Measurements from ENCODE around the gene ZBTB7A.

ZBTB7A gene

DNA sequence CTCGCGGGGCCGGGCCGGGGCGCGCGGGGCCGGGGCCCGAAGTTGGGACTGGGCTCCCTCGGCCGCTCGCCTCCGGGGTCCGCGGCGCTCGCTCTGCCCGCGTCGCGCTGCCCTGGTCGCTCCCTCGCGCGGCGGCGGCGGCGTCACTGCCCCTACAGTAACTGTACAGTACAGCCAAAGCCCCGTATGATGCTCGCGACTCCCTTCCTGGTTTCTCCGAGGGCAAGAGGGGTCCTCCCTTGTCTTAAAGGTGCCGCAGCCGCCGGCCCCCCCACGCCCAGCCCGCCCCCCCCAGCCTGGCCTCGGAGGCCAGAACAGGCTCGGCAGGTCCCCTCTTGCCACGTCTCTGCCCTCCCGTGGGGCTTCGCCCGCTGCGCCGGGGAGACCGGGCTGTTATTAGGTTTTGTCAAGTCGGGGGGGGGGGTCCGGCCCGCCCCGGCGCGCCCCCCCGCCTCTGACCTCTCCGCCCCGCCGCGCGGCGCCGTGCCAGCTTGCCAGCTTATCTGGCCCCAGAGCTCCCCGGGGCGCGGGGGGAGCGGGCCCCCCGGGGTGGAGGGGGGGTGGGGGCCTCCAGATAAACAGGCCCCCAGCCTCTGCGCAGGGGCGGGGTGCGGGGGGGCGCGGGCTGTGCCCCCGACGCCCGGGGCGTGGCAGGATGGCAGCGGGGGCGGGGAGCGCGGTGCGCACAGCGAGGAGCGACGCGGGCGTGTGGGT, at the start of gene ZBTB7A:
Gene ZBTB7A (minus strand): TSS at position 218 of the 714 bp plus-strand sequence. CDS start 11,667 bp downstream, outside the sequence.
- DNase-seq (ENCODE audit: low read depth in 2 of 2): peak; percentile 65 to 80
- TF ChIP-seq, protein P1, sequence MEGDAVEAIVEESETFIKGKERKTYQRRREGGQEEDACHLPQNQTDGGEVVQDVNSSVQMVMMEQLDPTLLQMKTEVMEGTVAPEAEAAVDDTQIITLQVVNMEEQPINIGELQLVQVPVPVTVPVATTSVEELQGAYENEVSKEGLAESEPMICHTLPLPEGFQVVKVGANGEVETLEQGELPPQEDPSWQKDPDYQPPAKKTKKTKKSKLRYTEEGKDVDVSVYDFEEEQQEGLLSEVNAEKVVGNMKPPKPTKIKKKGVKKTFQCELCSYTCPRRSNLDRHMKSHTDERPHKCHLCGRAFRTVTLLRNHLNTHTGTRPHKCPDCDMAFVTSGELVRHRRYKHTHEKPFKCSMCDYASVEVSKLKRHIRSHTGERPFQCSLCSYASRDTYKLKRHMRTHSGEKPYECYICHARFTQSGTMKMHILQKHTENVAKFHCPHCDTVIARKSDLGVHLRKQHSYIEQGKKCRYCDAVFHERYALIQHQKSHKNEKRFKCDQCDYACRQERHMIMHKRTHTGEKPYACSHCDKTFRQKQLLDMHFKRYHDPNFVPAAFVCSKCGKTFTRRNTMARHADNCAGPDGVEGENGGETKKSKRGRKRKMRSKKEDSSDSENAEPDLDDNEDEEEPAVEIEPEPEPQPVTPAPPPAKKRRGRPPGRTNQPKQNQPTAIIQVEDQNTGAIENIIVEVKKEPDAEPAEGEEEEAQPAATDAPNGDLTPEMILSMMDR (IDR thresholded peaks at IDR 0.05; ENCODE audit: low read depth, low read length): no peak
- H3K4me3 ChIP-seq (replicated peaks in 1 of 2; ENCODE audit: low read depth in 2 of 2, low read length in 2 of 2): peak within 1 kb of the TSS; percentile 81 to 95

DNA sequence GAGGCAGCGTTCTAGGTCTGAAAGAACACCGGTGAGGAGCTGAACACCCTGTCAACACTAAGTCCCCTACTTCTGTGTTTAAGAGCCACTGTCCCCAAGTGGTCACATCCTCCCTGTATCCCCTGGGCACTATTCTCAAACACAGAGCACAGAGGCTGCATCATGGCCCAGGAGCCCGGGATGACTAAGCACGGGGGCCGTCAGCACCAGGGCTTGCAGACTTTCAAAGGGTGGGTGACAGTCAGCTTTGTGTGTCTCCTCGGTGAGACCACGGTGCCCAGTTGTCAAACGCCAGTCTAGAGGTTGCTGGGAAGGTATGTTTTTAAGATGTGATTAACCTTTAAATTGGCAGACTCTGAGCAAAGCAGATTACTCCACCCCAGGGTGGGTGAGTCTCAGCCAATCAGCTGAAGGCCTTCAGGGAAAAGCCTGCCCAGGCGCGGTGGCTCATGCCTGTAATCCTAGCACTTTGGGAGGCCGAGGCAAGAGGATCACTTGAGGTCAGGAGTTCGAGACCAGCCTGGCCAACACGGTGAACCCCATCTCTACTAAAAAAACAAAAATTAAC, 49.2 kb upstream of the ZBTB7A start:
- TF ChIP-seq, protein P1 (IDR thresholded peaks at IDR 0.05; ENCODE audit: low read depth, low read length): no peak
- no peak for DNase-seq (ENCODE audit: low read depth in 2 of 2)

DNA sequence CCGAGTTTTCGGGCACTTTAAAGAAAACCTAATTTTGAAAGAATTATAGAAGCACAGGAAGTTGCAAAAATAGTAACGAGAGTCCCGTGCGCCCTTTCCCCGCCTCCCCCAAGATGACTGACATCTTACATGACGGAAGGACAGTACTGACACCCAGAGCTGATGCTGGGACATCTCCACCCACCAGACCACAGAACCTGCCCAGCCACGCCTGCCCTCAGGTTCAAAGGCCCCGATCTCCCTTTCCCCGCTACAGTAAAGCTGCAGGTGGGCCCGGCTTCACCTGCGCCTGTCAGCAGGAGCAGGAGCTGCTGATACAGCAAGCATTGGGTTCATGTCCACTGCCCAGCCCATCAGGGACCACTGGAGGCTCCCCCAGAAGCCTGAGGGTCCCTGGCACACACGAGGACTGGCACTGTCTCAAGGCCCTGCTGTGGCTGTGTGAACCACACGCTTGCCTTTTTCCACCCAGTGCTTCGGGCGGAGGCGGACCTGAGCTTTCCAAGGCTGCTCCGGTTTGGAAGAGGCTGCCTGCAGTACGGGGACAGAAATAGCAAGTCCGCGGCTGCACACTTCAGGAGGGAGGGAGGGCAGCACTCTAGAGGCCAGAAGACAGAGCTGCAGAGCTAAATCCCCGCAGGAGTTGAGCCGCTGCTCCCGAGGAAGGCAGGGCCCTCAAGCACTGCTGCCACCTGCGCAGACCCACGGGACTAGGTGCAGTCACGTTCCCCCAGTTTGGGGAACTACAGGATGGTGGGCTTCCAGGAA, 48.5 kb upstream of the ZBTB7A start:
- DNase-seq (ENCODE audit: low read depth in 2 of 2): no peak
- TF ChIP-seq, protein P1 (IDR thresholded peaks at IDR 0.05; ENCODE audit: low read depth, low read length): no peak
- no peak overlapping the region for H3K4me3 ChIP-seq (replicated peaks in 1 of 2; ENCODE audit: low read depth in 2 of 2, low read length in 2 of 2)

More for the DNA sequence above, 49.2 kb upstream of the ZBTB7A start:
- H3K4me3 ChIP-seq (replicated peaks in 1 of 2; ENCODE audit: low read depth in 2 of 2, low read length in 2 of 2): no peak overlapping the region

DNA sequence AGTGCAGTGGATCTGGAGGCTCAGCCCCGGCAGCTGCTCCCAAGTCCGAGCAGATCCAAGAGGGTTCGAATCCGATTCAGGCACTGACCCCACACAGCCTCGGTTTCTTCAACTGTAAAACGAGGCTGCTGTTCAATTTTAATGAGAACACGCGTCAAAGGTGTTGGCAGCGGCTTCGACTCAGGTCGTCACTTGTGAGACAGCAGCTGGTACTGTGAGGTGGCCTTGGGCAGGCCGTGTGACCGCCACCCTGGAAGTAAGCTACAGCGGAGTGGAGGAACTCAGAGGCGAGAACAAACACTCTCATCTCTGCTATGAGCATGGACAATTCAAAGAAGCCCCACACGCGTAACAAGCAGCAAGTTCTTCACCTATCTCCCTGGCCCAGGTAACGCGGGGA, 47.5 kb upstream of the ZBTB7A start:
- TF ChIP-seq, protein P1 (IDR thresholded peaks at IDR 0.05; ENCODE audit: low read depth, low read length): no peak
- no peak overlapping the region for H3K4me3 ChIP-seq (replicated peaks in 1 of 2; ENCODE audit: low read depth in 2 of 2, low read length in 2 of 2)
- no peak for DNase-seq (ENCODE audit: low read depth in 2 of 2)

DNA sequence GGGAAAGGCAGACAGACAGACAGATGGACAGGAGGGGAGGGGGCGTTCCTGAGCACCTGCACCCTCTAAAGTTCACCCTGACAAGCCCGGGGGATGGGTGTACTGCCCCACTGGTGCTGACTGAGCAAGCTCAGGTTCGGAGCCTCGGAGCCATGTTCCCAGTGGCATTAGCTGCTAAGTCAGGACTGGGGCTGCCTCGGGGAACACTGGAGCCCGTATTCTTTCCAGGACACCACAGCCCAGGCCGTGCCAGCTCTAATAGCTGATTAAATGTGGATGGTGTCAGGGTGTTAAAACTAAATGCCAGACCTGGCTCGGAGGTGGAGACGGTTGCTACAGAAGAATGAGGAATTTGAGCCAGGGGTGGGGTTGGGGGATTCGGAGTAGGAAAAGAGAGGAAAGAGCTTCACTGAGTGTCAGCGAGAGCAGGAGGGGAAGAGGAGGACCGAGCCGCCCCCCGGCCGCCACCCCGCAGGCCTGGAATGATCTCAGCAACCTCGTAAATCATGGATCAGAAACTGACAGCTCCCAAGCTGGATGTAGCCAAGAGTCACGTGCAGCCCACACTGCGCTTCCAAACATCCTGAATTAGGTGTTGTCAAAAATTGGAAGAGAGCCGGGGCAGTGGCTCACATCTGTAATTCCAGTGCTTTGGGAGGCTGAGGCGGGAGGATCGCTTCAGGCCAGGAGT, 46.8 kb upstream of the ZBTB7A start:
- TF ChIP-seq, protein P1 (IDR thresholded peaks at IDR 0.05; ENCODE audit: low read depth, low read length): no peak
- DNase-seq (ENCODE audit: low read depth in 2 of 2): no peak
- no peak overlapping the region for H3K4me3 ChIP-seq (replicated peaks in 1 of 2; ENCODE audit: low read depth in 2 of 2, low read length in 2 of 2)

DNA sequence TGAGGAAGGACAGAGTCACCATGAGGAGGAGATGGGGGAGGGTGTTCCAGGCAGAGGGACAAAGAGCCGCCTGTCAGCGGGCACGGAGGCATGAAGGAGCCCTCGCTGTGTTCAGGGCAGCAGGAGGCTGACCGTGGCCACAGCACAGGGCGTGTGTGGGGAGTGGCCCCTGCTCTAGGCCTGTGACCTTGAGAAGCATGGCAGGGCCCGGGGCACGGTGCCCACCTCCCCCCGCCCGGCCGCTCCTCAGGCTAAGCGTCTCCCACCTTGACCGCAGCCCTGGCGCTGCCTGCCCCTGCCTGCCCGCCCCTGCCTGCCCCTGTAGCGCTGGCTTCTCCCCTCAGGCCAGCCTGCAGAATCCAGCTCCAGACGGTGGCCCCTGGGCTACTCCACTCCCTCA, 45.7 kb upstream of the ZBTB7A start:
- no peak for DNase-seq (ENCODE audit: low read depth in 2 of 2)
- TF ChIP-seq, protein P1 (IDR thresholded peaks at IDR 0.05; ENCODE audit: low read depth, low read length): no peak
- H3K4me3 ChIP-seq (replicated peaks in 1 of 2; ENCODE audit: low read depth in 2 of 2, low read length in 2 of 2): no peak overlapping the region

Measured in cardiac fibroblast (primary cell).